CMK (cell line): ENCODE data around the gene CBY2.
"Not testable (repeated sequence)": the region's sequence is repeated elsewhere in the genome, so short reads cannot be mapped to it uniquely, and the experiment has no call there.

Source experiments
- DNase-seq: peaks from one replicate; pipeline ENCODE4 v3.0.0-alpha.2; 2010; ENCODE audit warnings: low read depth

CBY2 gene

GRCh38 chr13:45748941-45749759 is 47.0 kb downstream of the CBY2 start:
- no peak for DNase-seq

GRCh38 chr13:45750566-45750965 is 48.4 kb downstream of the CBY2 start:
- DNase-seq = no peak

- no peak for DNase-seq
Observed at GRCh38 chr13:45751885-45752284, 49.8 kb downstream of the CBY2 start.

- no peak for DNase-seq
Observed at GRCh38 chr13:45752510-45752909, 50.4 kb downstream of the CBY2 start.

GRCh38 chr13:45756498-45756897 is 54.4 kb downstream of the CBY2 start:
- DNase-seq = not testable (repeated sequence)

GRCh38 chr13:45757589-45757988 is 55.5 kb downstream of the CBY2 start:
- not testable (repeated sequence) for DNase-seq

- no peak for DNase-seq
Observed at GRCh38 chr13:45763419-45763818, 61.3 kb downstream of the CBY2 start.
